NCI-H510A treated with DMSO at 0.1 percent for 48 hours (cell line): ENCODE data around the gene SORL1.

Source experiments
- DNase-seq: peaks from one replicate; lab custom pipeline; 2025; lab: John Stamatoyannopoulos, UW

Gene SORL1

DNA sequence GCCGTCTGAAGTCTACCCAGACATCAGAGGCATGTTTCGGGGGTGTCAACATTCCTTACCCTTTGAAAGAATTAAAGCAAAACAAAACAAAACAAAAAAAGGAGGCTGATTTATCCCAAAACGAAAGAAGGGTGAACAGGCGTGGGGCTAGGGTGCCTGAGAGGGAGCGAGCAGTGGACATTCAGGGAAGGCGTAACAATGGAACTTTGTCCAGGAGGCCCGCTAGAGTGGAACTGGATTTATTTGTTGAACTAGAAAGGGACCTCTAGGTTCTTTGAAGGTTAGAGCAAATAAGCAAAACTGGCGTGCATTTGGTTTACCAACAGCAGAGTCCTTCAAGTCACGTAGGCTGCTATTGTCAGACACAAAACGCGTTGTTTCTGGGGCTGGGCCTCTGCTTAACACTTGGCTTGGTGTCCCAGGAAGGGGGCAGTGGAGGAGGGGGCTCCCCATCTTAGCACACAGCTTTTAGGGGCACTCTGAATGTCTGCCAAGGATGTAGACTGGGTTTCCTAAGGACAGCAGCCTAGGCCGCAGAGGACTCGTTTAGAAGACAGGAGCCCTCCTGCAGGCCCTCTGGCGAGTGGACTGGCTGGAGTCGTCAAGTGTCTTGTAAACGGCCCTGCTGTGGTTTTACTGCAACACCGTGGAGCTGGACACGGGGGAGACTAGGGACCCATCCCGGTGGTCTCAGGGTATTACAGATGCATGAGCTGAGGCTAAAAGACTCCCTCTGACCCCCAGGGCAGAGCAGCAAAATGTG is 204.4 kb downstream of the SORL1 start:
- no peak for DNase-seq

DNA sequence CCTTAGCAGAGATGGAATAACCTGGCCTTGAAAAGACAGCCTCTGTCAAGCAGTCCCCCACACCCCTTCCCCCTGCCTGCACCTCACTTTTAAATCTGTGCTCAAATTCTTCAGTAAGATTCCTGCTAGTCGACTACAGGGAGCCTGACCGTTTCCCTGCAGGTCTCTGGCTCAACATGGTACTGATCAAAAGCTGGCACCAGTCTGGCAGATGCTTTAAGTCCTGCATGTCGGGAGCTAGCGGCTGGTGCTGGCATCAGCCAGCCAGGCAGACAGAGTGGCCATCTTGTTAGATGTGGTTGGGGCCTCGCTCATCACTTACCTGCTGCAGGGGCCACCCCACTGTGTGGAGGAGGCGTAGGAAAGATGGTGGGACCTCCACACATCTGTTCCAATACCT is 205.0 kb downstream of the SORL1 start:
- DNase-seq, result no peak

DNA sequence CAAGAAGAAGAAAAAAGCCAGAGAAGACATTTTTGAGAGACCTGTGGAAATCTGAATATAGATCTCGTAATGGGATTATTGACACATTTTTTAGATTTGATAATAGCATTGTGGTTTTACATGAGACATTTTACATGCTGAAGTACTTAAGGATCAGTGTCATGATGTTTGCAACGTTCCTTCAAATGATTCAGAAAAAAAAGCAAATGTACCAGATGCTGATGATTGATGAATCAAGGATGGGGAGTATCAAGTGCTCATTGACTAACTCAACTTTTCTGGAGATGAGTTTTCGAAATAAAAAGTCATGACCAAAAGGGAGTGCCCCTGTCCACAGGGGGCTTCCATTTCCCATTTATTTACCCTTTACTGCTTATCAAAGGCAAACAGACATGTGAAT is 207.7 kb downstream of the SORL1 start:
- DNase-seq, result no peak

GRCh38 chr11:121661880-121662486 is 209.9 kb downstream of the SORL1 start:
- no peak for DNase-seq

GRCh38 chr11:121664144-121664543 is 212.0 kb downstream of the SORL1 start:
- DNase-seq, result no peak

GRCh38 chr11:121665206-121665838 is 213.2 kb downstream of the SORL1 start:
- no peak for DNase-seq

DNA sequence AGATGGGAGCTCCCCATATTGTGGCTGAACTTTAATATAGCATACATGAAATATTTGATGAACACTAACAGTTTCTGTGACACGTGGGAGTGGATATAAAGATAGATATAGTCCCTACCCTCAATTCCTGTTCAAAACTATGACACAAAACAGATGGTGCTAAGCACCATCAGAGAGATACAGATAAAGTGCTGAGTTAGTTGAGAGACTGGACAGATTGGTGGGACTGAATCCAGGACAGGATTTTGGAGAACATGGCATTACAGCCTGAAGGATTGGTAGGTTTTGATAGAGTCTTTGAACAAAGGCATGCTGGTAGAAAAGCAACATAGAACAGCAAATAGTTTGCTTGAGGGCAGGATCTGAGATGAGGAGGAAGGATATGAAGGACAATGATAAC is 215.7 kb downstream of the SORL1 start:
- DNase-seq, result no peak

GRCh38 chr11:121669422-121669821 is 217.3 kb downstream of the SORL1 start:
- no peak for DNase-seq

- DNase-seq, result no peak
Observed at GRCh38 chr11:121670266-121670665, 218.2 kb downstream of the SORL1 start.

DNA sequence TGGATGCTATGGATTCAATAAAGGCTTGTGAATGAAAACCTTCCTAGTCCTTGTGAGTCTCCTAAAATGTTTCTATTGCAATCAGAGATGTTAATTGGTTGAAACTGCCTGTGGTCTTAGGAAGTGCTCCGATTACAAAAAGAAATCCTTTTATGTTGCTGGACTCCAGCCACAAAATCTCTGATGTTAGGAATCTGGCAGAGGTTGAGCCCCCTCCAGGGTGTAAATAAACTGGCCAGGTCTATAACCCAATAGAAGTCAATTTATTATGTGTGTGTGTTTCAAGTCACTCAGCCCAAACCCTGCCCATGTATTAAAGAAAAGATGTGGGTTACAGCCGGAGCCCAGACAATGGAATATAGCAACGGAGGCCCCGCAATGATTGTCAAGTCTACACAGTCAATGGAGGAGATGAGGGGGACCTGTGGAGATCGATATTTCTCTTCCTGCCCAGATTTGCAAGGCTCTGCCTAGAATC is 218.7 kb downstream of the SORL1 start:
- DNase-seq, result no peak

GRCh38 chr11:121671283-121672168 is 219.4 kb downstream of the SORL1 start:
- no peak for DNase-seq

- DNase-seq, result no peak
Observed at GRCh38 chr11:121672630-121673487, 220.7 kb downstream of the SORL1 start.

GRCh38 chr11:121681550-121682268 is 229.6 kb downstream of the SORL1 start:
- no peak for DNase-seq
